HG03571 (cell line): Measurements from ENCODE around the gene ZC2HC1B.
"Not testable (repeated sequence)": the region's sequence is repeated elsewhere in the genome, so short reads cannot be mapped to it uniquely, and the experiment has no call there.

Experiments
- ATAC-seq: cut with Tn5 transposase; IDR thresholded peaks from one replicate; pipeline ENCODE4 v1.9.1; 2021; ENCODE audit not compliant: unreplicated experiment

Gene ZC2HC1B

DNA sequence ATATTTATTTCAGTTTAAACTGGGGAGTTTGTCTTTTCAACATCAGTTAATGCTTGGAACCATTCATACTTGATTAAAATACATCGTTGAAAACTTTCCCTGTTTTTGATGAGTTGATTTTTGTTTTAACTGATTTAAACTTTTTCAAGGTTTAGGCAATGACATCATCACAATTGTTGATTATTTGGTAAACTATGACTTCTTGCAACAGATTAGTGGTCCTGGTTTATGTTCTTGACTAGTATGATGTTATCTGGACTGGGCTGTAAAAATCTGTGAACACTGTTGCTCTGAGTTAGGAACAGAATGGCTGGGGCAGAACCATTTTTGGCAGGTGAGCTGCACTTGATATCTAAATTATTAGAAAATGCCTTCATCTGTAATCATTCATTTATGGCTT is at the start of gene ZC2HC1B:
Gene ZC2HC1B, plus strand, starts transcription at position 241 of the 400 bp plus-strand sequence. Its CDS starts 66 bp downstream, at position 307.
- ATAC-seq = no peak

DNA sequence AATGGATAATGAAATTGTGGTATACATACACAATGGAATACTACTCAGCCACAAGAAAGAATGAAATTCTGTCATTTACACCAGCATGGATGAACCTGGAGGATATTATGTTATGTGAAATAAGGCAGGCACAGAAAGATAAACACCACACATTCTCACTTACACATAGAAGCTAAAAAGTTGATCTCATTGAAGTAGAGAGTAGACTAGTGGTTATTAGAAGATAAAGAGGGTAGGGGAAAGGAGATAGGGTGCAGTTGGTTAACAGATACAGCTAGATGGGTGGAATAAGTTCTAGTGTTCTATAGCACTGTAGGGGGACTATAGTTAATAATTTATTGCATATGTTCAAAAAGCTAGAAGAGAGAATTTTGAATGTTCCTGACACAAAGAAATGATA is 46.7 kb upstream of the ZC2HC1B start:
- ATAC-seq = no peak

GRCh38 chr6:143821359-143821758 is 42.9 kb upstream of the ZC2HC1B start:
- no peak for ATAC-seq

GRCh38 chr6:143822584-143823024 is 41.7 kb upstream of the ZC2HC1B start:
- ATAC-seq = no peak

DNA sequence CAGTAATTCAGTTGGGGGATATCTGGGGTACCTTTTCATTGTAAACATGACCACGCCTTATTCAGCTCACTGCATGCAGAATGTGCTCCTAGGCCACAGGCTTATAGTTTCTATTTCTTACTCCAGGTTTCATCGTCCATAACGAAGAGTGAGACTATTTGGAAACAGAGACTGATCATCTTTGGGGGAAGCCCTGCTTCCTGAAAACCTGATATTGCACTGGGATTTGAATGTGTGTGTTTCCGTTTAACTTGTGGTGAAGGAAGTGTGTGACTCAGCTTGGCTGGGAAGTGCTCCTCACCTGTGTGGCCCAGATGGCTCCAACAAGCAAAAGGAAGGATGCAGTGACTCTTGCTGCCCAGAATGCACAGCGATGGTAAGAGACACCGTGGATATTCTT is 40.7 kb upstream of the ZC2HC1B start:
- no peak for ATAC-seq

GRCh38 chr6:143828572-143828971 is 35.7 kb upstream of the ZC2HC1B start:
- no peak for ATAC-seq

- no peak for ATAC-seq
Measured at GRCh38 chr6:143836150-143836549, 28.1 kb upstream of the ZC2HC1B start.

- no peak for ATAC-seq
Measured at GRCh38 chr6:143838395-143838794, 25.9 kb upstream of the ZC2HC1B start.

- ATAC-seq = no peak
Measured at GRCh38 chr6:143839196-143839595, 25.1 kb upstream of the ZC2HC1B start.

GRCh38 chr6:143840595-143841265 is 23.5 kb upstream of the ZC2HC1B start:
- no peak for ATAC-seq

DNA sequence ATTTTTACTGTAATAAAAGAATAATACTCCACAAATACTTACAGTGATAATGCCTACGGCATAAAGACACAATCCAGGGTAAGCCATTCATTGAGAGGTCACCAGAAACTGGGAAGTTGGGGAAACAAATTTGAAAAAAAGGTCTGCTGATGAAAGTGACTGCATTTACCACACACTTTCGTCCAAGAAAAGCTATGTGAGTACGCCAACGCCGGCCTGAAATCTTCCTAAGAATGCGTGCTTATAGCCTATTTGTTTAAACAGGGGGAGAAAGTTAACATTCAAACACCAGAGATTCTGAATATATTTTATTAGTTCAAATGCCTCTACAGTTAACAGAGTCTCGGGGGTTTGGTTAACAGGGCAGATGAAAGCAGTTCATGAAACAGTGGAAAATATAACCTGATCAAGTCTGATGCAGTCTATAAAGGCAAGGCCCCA is 21.8 kb upstream of the ZC2HC1B start:
- no peak for ATAC-seq

DNA sequence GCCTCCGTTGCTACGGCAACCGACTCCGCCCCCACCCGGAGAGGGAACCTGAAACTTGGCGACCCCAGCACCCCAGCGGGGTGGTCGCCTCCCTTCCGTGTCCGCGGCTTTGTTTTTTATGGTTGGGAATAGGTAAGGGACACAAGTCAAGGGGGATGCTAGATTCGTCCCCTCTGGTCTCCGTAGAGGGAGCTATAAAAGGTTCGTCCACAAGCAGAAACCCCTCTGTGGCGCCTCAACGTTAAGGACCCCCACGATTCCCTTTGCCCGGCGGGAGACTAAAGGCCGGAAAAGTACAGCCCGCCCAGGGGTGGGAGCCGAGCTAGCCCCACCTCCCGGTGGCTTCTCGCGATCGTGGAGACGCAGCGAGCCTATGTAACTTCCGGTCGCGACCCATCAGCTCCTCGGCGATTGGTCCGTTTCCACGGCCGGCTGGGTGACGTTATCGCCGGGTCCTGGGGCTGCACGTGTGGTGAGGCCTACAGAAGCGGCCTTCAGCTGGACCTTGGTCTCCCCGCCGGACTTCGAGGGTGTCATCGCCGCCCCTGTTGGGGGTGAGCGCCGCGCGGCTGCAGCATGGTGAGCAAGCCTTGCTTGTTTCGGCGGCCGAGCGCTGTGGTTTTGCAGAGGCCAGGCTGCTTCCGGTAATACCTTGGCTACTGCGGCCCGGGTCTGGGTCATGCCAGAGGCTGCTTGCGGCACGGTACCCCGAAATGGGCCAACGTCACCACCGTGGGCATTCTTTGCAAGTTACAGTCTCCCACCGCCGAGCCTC is 21.2 kb upstream of the ZC2HC1B start, which contains the start of gene LTV1:
Gene LTV1, plus strand, starts transcription at position 437 of the 775 bp plus-strand sequence. Its CDS starts 140 bp downstream, at position 577.
- ATAC-seq = peak; percentile 100

GRCh38 chr6:143843677-143843999 is 20.6 kb upstream of the ZC2HC1B start:
- ATAC-seq = peak; percentile 1

- no peak for ATAC-seq
Measured at GRCh38 chr6:143844006-143844405, 20.3 kb upstream of the ZC2HC1B start.

DNA sequence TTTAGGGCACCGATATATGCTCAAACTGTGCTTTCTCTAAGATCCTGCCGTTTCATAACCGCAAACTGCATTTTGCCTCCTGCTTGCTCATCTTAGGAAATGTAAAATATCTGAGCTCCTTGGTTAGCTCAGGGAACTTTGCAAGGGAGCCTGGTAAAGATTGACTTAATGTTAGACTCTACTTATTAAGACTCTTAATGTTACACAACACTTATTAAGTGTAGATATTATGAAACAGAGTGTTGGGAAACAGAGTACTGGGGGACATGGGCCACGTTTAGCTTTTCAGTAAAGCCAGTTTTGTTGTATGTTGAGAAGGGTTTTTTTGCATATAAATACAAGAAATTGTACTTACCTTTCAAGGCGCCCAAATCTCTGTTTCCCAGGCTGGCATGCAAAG is 19.2 kb upstream of the ZC2HC1B start:
- no peak for ATAC-seq

DNA sequence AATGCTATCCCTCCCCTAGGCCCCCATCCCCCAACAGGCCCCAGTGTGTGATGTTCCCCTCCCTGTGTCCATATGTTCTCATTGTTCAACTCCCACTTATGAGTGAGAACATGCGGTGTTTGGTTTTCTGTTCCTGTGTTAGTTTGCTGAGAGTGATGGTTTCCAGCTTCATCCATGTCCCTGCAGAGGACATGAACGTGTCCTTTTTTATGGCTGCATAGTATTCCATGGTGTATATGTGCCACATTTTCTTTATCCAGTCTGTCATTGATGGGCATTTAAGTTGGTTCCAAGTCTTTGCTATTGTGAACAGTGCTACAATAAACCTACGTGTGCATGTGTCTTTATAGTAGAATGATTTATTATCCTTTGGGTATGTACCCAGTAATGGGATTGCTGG is 12.6 kb upstream of the ZC2HC1B start:
- ATAC-seq = not testable (repeated sequence)

DNA sequence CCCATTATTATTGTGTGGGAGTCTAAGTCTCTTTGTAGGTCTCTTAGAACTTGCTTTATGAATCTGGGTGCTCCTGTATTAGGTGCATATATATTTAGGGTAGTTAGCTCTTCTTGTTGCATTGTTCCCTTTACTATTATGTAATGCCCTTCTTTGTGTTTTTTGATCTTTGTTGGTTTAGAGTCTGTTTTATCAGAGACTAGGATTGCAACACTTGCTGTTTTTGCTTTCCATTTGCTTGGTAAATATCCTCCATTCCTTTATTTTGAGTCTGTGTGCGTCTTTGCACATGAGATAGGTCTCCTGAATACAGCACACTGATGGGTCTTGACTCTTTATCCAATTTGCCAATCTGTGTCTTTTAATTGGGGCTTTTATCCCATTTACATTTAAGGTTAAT is 9.2 kb upstream of the ZC2HC1B start:
- not testable (repeated sequence) for ATAC-seq

DNA sequence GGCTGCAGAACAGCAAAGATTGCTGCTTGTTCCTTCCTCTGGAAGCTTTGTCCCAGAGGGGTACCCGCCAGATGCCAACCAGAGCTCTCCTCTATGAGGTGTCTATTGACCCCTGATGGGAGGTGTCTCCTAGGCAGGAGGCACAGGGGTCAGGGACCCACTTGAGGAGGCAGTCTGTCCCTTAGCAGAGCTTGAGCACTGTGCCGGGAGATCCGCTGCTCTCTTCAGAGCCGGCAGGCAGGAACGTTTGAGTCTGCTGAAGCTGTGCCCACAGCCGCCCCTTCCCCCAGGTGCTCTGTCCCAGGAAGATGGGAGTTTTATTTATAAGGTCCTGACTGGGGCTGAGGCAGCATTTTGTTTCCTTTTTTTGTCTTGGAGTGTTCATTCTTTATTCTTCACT is 7.5 kb upstream of the ZC2HC1B start:
- ATAC-seq = not testable (repeated sequence)

DNA sequence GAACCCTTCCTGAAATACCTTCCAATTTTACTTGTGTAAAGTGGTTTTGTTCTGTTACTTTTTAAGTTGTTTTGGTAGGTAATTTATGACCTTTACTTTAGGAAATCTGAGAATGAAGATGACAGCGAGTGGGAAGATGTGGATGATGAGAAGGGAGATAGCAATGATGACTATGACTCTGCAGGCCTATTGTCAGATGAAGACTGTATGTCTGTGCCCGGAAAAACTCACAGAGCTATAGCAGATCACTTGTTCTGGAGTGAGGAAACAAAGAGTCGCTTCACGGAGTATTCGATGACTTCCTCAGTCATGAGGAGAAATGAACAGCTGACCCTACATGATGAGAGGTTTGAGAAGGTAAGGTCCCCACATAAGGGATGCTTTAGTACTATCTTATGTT is 6.6 kb upstream of the ZC2HC1B start:
- ATAC-seq = no peak

DNA sequence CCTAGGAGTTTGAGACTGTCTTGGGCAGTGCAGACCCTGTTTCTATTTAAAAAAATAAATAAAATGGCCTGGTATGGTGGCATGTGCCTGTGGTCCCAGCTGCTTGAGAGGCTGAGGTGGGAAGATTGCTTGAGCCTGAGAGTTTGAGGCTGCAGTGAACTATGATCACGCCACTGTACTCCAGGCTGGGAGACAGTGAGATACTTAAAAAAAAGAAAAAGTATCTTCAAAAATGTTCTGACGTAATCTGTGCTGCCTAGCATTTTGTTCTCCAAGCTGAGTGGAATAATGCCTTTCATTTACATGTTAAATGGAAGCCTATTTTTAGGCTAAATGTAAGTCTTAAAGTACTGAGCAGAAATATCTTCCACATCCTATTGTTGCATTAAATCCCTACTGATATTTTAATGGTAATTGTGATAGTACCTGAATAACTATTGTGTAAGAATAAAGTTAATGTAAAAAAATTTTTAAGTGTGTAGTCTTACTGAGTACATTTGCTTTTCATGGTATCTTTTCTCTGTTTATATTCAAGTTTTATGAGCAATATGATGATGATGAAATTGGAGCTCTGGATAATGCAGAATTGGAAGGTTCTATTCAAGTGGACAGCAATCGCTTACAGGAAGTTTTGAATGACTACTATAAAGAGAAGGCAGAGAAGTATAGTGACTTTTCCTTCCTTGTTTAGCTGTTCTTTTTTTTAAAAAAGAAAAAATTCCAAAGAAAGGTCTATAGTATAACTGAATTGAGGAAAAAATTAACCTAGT is 4.2 kb upstream of the ZC2HC1B start:
- no peak for ATAC-seq

GRCh38 chr6:143863771-143864170 is 503 bp upstream of the ZC2HC1B start:
- no peak for ATAC-seq

DNA sequence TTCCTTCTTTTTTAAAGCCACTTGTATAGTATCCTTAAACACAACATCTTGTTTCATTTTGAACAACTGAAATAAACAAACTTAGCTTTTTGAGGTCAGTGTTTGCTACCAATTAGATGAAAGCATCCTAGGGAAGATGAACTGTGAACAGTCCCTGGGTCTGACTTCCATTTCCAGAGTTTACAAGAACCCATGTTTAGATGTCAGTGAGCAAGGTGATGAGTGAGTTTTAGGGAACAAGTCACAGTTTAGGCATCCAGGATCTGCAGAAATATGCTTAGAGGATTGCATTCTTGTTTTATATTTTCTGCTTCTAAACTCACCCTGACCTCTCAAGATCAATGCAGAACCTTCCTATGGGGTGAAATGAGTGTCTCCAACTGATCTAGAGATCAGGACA is 3.0 kb downstream of the ZC2HC1B start:
- no peak for ATAC-seq
